ENCODE results near the gene AURKB. TPM values are rescaled to one million over a fixed set of nuclear protein-coding genes. Genes with fewer than 3 reads are reported as not detected.

The AURKB gene
- total and polyA plus RNA-seq, 2 of the 13 experiments (the other 11 are each of a cell fraction or from before 2014, with no cell fraction given): 29.5 to 75.3 TPM

- TF ChIP-seq RNF2 (conservative IDR thresholded peaks at IDR 0.05; ENCODE audit: low read depth): no peak
- no peak for TF ChIP-seq PTBP1 (IDR thresholded peaks at IDR 0.05; ENCODE audit: low read depth, low read length, poor library complexity, severe bottlenecking)
- TF ChIP-seq ZNF34 (CRISPR knock-in tag; IDR thresholded peaks at IDR 0.05; ENCODE audit: borderline replicate concordance): no peak
- TF ChIP-seq CTCF (CRISPR knock-in tag; IDR thresholded peaks at IDR 0.05): peak; percentile 52
- TF ChIP-seq SIN3A (IDR thresholded peaks at IDR 0.05; ENCODE audit: borderline replicate concordance, low read depth, low read length): peak; percentile 68; the same call in 1 of the 2 replicates
- peak; percentile 40 for TF ChIP-seq POLR2AphosphoS5 (IDR thresholded peaks at IDR 0.05; ENCODE audit: low read depth, low read length)
- TF ChIP-seq TOE1 (CRISPR knock-in tag; IDR thresholded peaks at IDR 0.05): no peak
- TF ChIP-seq ZNF136 (CRISPR knock-in tag; IDR thresholded peaks at IDR 0.05; ENCODE audit: low read depth): no peak
- TF ChIP-seq ZNF251 (CRISPR knock-in tag; IDR thresholded peaks at IDR 0.05): no peak
- TF ChIP-seq YEATS4 (CRISPR knock-in tag; IDR thresholded peaks at IDR 0.05; ENCODE audit: borderline replicate concordance): peak; percentile 35; the same call in 1 of the 2 replicates
- TF ChIP-seq PCBP2 (optimal IDR thresholded peaks at IDR 0.05; ENCODE audit: low read depth, low read length, poor library complexity, severe bottlenecking): no peak
- no peak; the same call in 1 of the 2 replicates for TF ChIP-seq FOXJ3 (CRISPR knock-in tag; IDR thresholded peaks at IDR 0.05; ENCODE audit: borderline replicate concordance)
- no peak for TF ChIP-seq ZNF292 (CRISPR knock-in tag; IDR thresholded peaks at IDR 0.05; ENCODE audit: borderline replicate concordance, low read depth)
- no peak; the same call in 1 of the 2 replicates for TF ChIP-seq MIXL1 (CRISPR knock-in tag; IDR thresholded peaks at IDR 0.05)
- no peak for TF ChIP-seq ZNF407 (CRISPR knock-in tag; IDR thresholded peaks at IDR 0.05; ENCODE audit: not compliant biosample characterization)
- no peak for TF ChIP-seq ZNF326 (CRISPR knock-in tag; IDR thresholded peaks at IDR 0.05; ENCODE audit: borderline replicate concordance)
- no peak for TF ChIP-seq HIVEP1 (CRISPR knock-in tag; IDR thresholded peaks at IDR 0.05)
- TF ChIP-seq CBFB (CRISPR knock-in tag; IDR thresholded peaks at IDR 0.05): peak; percentile 62; the same call in 1 of the 2 replicates
- no peak for TF ChIP-seq ZNF75D (CRISPR knock-in tag; IDR thresholded peaks at IDR 0.05; ENCODE audit: borderline replicate concordance)
- no peak for TF ChIP-seq EHMT2 (IDR thresholded peaks at IDR 0.05; ENCODE audit: borderline replicate concordance, low read depth, low read length)
- no peak; the same call in 1 of the 2 replicates for TF ChIP-seq ZFP1 (CRISPR knock-in tag; IDR thresholded peaks at IDR 0.05)
Observed at GRCh38 chr17:8187517-8188262, 22.7 kb downstream of the AURKB start (continued).

Measured in HepG2 (cell line).